Colon (tissue), 2 donors: ENCODE results near the gene MAS1L.
"Not testable (repeated sequence)": the region's sequence is repeated elsewhere in the genome, so short reads cannot be mapped to it uniquely, and the experiment has no call there.

Experiments used
- FAIRE-seq: peaks from 2 replicates; lab custom pipeline; 2012; peaks lifted over from hg19 to GRCh38; lab: Jason Lieb, UNC
- donor health status: control.
- donor health status: control.

Gene MAS1L

DNA sequence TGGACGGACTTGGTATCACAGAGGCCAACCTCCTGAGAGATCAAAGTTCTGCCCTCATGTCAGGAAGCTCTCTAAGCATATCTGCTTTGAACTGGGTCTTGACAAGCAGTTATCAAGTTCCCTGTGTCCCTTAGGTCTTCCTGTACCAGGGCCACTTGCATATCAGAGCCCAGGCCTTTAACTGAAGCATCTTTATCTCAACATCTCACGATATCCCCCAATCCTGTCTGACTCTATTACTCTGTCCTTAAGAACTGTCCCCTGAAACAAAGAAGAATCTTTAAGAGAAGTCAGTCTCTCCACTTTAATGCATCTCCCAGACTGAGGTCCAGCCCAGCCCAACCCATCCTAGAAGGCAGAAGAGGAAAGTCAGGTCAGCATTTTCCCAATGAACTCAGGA lies 8.2 kb downstream of the MAS1L start:
- FAIRE-seq = no peak

DNA sequence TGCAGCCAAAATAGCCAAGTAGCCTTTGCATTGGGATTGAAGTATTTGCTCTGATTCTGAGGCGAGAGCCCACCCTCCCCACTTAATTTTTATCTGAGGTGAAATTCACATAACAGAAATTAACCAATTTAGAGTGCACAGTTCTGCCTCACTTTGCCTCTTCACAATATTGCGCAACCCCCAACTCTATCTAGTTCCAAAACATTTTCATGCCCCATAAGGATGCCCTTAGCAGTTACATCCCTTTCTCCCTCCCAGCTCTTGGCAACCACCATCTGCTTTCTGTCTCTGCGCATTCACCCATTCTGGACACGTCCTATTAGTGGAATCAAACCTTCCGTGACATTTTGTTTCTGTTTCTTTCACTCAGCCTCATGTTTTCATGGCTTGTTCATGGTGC lies 9.0 kb downstream of the MAS1L start:
- no peak for FAIRE-seq

DNA sequence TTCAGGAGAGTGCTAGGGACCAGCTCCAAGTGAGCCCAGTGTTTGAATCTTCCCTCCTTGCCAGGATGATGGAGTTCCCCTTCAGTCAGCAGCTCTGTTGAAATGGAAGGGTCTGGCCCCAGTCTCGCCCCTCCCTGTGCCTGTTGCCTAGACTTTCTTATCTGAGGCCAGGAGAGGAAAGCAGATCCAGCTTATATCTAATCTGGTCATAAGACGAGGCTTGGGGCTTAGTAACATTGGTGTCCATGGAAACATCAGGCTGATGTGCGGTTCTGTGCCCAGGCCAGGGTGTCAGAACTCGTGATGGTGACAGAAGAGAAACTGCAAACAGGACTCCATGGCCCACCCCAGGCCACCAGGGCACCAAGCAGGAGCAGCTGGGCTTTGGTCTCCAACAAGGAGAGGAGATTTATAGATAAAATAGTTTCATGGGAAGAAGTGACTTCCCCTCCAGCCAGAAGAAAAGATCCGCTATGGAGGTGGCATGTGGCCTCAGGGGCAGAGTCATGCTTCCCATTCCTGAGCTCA lies 9.8 kb downstream of the MAS1L start:
- FAIRE-seq = no peak

DNA sequence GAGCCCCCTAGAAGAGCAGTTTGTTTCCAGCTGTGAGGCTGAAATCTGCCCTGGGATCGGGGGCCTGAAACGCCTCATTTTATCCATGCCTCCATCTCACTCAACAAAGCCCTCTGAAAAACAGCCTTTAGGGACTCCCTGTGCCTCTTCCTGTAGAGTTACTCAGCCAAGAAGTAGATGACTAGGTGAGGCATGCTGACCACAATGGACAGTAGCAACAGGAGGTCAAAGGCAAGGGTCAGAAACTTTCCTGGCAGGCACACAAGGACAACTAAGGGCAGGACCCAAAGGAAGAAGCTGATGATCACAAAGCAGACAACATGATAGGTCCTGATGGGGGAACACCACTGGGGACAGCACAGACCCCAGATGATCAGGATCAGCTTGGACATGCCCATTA lies 12.8 kb downstream of the MAS1L start:
- FAIRE-seq = no peak

DNA sequence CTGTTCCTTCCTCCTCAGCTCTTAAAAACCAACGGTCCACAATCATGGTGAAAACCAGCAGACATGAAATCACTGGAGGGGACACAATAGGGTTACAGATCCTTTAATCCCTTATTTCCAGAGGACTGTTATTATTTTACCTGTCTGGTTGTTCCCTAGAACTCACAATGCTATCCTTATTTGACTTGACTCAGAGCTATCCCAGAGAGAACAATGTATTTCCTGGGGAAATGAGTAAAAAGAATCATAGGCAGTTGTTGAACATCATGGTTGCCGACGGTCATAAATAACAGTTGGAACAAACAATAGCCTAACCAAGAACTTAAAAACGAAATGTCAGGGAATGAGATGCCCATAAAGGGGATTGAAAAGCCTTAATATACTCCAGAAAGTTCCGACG lies 21.5 kb downstream of the MAS1L start:
- no peak for FAIRE-seq

DNA sequence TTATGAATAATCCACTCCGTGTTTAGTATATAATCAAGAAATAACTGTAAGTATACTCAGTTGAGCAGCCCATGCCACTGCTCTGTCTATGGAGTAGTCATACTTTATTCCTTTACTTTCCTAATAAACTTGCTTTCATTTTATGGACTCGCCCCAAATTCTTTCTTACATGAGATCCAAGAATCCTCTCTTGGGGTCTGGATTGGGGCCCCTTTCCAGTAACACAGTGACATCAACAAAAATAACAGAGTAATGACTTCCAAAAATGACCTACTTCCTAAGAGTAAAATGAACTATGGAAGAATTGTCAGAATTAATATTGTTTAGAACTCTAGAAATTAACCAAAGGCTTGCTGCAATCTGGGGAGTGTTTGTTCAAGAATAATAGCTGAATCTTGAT lies 22.0 kb downstream of the MAS1L start:
- no peak for FAIRE-seq

DNA sequence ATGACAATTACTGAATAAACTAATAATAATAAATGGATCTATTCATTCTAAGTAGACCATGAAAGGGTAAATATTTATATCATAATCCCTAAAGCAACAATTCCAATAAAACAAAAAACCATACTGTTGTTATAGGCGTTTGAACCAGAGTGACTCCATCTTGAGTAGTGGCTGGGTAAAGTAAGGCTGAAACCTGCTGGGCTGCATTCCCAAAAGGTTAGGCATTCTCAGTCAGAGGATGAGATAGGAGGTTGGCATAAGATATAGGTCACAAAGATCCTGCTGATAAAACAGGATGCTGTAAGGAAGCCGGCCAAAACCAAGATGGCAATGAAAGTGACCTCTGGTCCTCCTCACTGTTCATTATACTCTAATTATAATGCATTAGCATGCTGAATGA lies 22.5 kb downstream of the MAS1L start:
- FAIRE-seq = no peak

DNA sequence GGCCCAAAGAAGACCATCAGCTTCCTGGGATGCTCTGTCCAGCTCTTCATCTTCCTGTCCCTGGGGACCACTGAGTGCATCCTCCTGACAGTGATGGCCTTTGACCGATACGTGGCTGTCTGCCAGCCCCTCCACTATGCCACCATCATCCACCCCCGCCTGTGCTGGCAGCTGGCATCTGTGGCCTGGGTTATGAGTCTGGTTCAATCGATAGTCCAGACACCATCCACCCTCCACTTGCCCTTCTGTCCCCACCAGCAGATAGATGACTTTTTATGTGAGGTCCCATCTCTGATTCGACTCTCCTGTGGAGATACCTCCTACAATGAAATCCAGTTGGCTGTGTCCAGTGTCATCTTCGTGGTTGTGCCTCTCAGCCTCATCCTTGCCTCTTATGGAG lies 25.7 kb downstream of the MAS1L start:
- no peak for FAIRE-seq

DNA sequence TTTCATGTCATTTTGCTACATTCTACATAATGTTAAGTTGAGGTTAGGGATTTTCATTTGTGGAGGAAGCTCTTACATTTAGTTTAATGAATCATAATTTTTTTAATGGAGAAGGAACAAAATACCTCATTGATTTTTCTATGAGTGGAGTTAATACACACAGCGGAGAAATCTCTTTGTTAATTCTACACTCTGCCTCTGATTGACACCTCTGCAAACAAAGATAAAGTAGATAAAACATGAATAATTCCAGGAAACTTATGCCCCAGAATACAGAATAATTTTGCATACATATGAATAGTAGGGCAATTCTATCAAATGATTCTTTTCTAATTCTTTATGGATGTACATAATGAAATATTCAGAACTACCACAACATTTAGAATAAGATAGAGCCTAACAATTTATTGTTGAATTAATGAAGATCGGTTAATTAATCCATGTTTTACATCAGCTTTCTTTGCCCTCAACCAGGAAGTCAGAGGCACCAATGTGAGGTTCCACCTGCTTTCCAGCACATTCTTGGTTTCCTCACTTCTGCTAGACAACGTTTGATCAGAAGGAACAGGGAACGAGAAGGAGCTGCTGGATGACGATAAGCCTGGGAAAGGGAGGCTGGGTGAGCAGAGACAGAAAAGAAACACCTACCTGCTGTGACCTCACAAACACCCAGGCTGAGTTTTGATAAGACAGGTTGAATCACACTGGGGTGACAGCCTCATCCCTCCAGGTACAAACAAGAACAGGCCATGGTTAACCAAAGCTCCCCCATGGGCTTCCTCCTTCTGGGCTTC lies 26.5 kb downstream of the MAS1L start:
- FAIRE-seq = no peak

DNA sequence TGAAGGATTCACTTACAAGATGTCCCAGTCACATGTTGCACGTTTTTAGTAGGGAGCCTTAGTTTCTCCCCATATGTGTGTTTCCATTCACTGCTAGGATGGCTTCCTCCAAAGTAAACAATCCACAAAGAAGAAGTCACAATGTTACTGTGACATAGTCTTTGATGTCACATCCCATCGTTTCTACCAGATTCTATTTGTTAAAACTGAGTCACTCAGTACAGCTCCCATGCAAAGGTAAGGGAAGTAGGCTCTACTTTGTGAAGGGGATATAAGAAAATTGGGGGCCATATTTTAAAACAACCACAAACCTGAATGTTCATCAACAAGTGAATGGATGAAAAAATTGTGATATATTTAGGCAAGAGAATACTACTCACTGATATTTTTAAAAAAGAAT lies 30.8 kb downstream of the MAS1L start, which contains the start of the genes OR11A1 and OR2H1:
OR11A1 (minus strand) TSS at position 101 of the 400 bp plus-strand sequence. CDS start 29,430 bp downstream, outside the sequence.
OR2H1 (plus strand) TSS at position 185 of the 400 bp plus-strand sequence. CDS start 4,615 bp downstream, outside the sequence.
- FAIRE-seq = no peak

DNA sequence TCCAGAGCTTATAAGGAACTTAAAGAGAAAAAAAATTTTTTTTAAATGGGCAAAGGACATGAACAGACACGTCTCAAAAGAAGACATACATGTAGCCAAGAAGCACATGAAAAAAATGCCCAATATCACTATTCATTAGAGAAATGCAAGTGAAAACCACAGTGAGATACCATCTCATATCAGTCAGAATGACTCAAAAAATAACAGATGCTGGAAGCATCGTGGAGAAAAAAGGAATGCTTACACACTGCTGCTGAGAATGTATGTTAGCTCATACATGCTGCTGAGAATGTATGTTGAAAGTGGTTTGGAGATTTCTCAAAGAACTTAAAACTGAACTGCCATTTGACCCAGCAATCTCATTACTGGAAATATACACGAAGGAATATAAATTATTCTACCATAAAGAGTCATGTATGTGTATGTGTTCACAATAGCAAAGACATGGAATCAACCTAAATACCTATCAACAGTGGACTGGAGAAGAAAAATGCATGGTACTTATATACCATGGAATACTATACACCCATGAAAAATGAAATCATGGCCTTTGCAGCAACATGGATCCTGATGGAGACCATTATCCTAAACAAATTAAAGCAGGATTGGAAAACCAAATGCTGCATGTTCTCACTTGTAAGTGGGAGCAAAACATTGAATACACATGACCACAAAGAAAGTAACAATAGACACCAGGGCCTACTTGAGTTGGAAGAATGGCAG lies 36.1 kb downstream of the MAS1L start:
- no peak for FAIRE-seq

DNA sequence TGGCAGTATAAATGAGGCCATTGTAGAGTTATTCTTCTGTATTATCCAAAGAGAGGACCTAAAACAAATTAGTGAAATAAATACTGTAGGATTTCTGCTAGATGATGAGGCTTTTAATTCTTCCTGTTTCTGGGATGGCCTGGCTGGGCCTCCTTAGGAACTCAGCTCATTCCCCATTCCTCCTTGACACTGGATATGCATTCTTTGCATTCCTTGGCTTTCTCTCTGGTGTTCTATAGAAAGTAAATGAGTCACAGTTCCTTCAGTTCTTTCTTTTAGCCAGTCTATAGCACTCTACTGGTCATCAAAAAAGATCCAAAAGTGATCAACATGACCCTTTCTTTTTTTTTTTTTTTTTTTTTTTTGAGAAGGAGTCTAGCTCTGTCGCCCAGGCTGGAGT lies 40.1 kb downstream of the MAS1L start:
- FAIRE-seq = no peak

DNA sequence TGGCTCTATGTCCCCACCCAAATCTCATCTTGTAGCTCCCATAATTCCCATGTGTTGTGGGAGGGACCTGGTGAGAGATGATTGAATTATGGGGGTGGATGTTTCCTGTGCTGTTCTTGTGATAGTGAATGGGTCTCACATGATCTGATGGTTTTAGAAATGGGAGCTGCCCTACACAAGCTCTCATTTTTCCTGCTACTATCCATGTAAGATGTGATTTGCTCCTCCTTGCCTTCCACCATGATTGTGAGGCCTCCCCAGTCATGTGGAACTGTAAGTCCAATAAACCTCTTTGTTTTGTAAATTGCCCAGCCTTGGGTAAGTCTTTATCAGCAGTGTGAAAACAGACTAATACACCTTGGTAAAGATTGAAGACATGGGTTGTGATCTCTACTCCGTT lies 43.7 kb downstream of the MAS1L start:
- FAIRE-seq = not testable (repeated sequence)

DNA sequence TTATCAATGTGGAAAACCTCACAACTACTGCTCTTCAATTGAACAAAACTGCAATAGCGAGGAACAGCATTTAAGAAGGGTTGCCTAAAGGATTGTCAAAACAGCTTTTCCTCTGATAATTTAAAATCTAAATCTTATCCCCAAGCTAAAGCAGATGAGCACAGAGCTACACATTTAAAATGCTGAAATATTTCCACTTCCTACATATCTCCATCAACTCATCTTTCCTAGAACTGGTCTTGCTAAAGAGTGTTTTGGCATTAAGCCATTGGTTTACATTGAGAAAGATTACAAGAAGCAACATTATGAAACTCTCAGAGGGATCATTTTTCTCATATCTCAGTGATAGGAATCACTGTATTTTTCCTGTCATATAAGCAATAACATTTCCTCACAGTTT lies 45.0 kb downstream of the MAS1L start:
- no peak for FAIRE-seq

DNA sequence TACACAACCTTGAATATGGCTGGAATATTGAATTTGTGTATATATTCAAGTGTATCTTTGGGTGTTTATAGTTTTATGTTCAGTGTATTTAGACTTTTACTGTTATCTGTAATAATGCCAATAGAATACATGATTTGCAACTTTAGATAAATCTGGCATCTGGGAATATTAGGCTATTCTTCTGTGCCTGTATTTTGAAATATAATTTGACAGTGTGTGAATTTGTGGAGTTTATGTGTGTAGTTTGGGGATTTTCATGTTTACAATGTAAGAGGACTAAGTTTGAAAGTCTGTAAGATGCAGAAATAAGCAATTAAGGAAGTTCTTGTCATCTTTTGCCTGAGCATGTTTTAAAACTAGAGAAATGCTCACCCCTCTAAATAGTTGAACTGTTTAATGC lies 48.8 kb downstream of the MAS1L start, which contains the start of gene OR10C1:
OR10C1 (plus strand) TSS at position 301 of the 400 bp plus-strand sequence. CDS start 710 bp downstream, outside the sequence.
- FAIRE-seq = no peak

DNA sequence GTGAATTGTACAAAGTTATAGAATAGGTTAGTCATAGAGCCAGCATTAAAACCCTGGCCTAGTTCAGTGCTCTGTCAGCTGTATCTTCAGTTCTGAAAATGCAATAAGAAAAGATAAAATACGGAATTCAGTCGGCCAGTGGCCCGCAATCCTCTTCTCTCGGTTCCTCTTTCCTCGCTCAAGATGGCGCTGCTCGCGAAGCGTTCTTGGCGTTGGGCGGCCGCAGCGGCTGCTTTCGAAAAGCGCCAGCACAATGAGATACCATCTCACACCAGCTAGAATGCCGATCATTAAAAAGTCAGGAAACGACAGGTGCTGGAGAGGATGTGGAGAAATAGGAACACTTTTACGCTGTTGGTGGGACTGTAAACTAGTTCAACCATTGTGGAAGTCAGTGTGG lies 51.0 kb downstream of the MAS1L start:
- FAIRE-seq = not testable (repeated sequence)
